HEK293 (cell line): ENCODE measurements around the gene IZUMO3.

ENCODE experiments used
- CTCF ChIA-PET: fragments of 350-600 bp; formaldehyde crosslinking; extraction: SDS; loops from one replicate; lab custom pipeline; 2021; ENCODE audit warnings: antibody characterized with exemption; lab: Yijun Ruan, JAX
- POLR2A ChIA-PET: fragments of 300-600 bp; formaldehyde crosslinking; extraction: SDS; loops from one replicate; lab custom pipeline; 2020; ENCODE audit warnings: antibody characterized with exemption, inconsistent platforms; lab: Yijun Ruan, JAX
- H3K27ac ChIP-seq: fragments of 200-500 bp; sonication (Bioruptor generic); 2 replicates; pipeline ENCODE4 v1.5.1; 2014; ENCODE audit warnings: low read depth, low read length, control low read depth, inconsistent platforms; ENCODE audit errors: extremely low read depth
- H3K36me3 ChIP-seq, 2 experiments: fragments of 200-500 bp in 1 of 2; sonication (Bioruptor generic) in 1 of 2; 1 replicate in 1 of 2; 2 replicates in 1 of 2; pipeline ENCODE4 v1.5.1; 2014 to 2017; ENCODE audit warnings: inconsistent platforms in 2 of 2, low read length in 2 of 2; ENCODE audit not compliant: control insufficient read depth in 2 of 2, insufficient read depth in 1 of 2
- H3K4me1 ChIP-seq: fragments of 200-500 bp; sonication (Bioruptor generic); 2 replicates; pipeline ENCODE4 v1.5.1; 2014; ENCODE audit warnings: mild to moderate bottlenecking, low read length, inconsistent platforms; ENCODE audit not compliant: control insufficient read depth, insufficient read depth
- H3K4me3 ChIP-seq: 2 replicates; pipeline ENCODE4 v1.5.1; 2011; ENCODE audit warnings: low read depth, mild to moderate bottlenecking, control low read depth, low read length, moderate library complexity
- H3K9me3 ChIP-seq: fragments of 200-500 bp; sonication (Bioruptor generic); 2 replicates; pipeline ENCODE4 v1.5.1; 2014; ENCODE audit warnings: low read depth, low read length, inconsistent platforms; ENCODE audit not compliant: control insufficient read depth, insufficient read depth
- BCL11B ChIP-seq: fragments of 450-650 bp; formaldehyde crosslinking; IDR thresholded peaks from 2 replicates; pipeline ENCODE4 v1.5.1; 2016; ENCODE audit warnings: low read depth, missing biosample characterization, missing genetic modification characterization
- ELK4 ChIP-seq: IDR thresholded peaks from 2 replicates; pipeline ENCODE4 v1.6.1; 2011; ENCODE audit warnings: mild to moderate bottlenecking, low read depth, low read length, borderline replicate concordance
- INSM2 ChIP-seq: fragments of 450-650 bp; formaldehyde crosslinking; IDR thresholded peaks from 2 replicates; pipeline ENCODE4 v1.5.1; 2016; ENCODE audit warnings: missing biosample characterization, missing genetic modification characterization
- KLF7 ChIP-seq: fragments of 450-650 bp; formaldehyde crosslinking; IDR thresholded peaks from 2 replicates; pipeline ENCODE4 v1.5.1; 2016; ENCODE audit warnings: missing biosample characterization, missing genetic modification characterization, borderline replicate concordance
- KLF8 ChIP-seq: fragments of 450-650 bp; formaldehyde crosslinking; IDR thresholded peaks from 2 replicates; pipeline ENCODE4 v1.5.1; 2016; ENCODE audit warnings: missing biosample characterization, missing genetic modification characterization
- ZBTB10 ChIP-seq: fragments of 450-650 bp; formaldehyde crosslinking; IDR thresholded peaks from 2 replicates; pipeline ENCODE4 v1.5.1; 2016; ENCODE audit warnings: missing biosample characterization, missing genetic modification characterization
- ZFP69B ChIP-seq: fragments of 450-650 bp; formaldehyde crosslinking; IDR thresholded peaks from 2 replicates; pipeline ENCODE4 v1.5.1; 2016; ENCODE audit warnings: missing biosample characterization, missing genetic modification characterization
- ZNF211 ChIP-seq: fragments of 450-650 bp; formaldehyde crosslinking; IDR thresholded peaks from 2 replicates; pipeline ENCODE4 v1.5.1; 2016; ENCODE audit warnings: low read depth, missing biosample characterization, missing genetic modification characterization
- ZNF223 ChIP-seq: fragments of 450-650 bp; formaldehyde crosslinking; IDR thresholded peaks from 2 replicates; pipeline ENCODE4 v1.5.1; 2016; ENCODE audit warnings: missing biosample characterization, missing genetic modification characterization
- ZNF302 ChIP-seq: fragments of 450-650 bp; formaldehyde crosslinking; IDR thresholded peaks from 2 replicates; pipeline ENCODE4 v1.5.1; 2016; ENCODE audit warnings: missing biosample characterization, missing genetic modification characterization, low read depth
- ZNF354C ChIP-seq: fragments of 450-650 bp; formaldehyde crosslinking; IDR thresholded peaks from 2 replicates; pipeline ENCODE4 v1.5.1; 2016; ENCODE audit warnings: missing biosample characterization, missing genetic modification characterization, low read depth, borderline replicate concordance
- ZNF521 ChIP-seq: fragments of 450-650 bp; formaldehyde crosslinking; IDR thresholded peaks from 2 replicates; pipeline ENCODE4 v1.5.1; 2017; ENCODE audit warnings: missing biosample characterization, mild to moderate bottlenecking, missing genetic modification characterization
- ZNF624 ChIP-seq: fragments of 450-650 bp; formaldehyde crosslinking; IDR thresholded peaks from 2 replicates; pipeline ENCODE4 v1.5.1; 2017; ENCODE audit warnings: missing biosample characterization, missing genetic modification characterization
- ZNF664 ChIP-seq: fragments of 450-650 bp; formaldehyde crosslinking; IDR thresholded peaks from 2 replicates; pipeline ENCODE4 v1.5.1; 2016; ENCODE audit warnings: missing biosample characterization, missing genetic modification characterization
- ZNF692 ChIP-seq: fragments of 450-650 bp; formaldehyde crosslinking; IDR thresholded peaks from 2 replicates; pipeline ENCODE4 v1.5.1; 2016; ENCODE audit warnings: missing biosample characterization, missing genetic modification characterization
- ZNF707 ChIP-seq: fragments of 450-650 bp; formaldehyde crosslinking; IDR thresholded peaks from 2 replicates; pipeline ENCODE4 v1.5.1; 2016; ENCODE audit warnings: missing biosample characterization, missing genetic modification characterization
- ZNF76 ChIP-seq: fragments of 450-650 bp; formaldehyde crosslinking; IDR thresholded peaks from 2 replicates; pipeline ENCODE4; 2016; ENCODE audit warnings: low read depth, missing biosample characterization, missing genetic modification characterization, borderline replicate concordance
- ZNF776 ChIP-seq: fragments of 450-650 bp; formaldehyde crosslinking; IDR thresholded peaks from 2 replicates; pipeline ENCODE4 v1.5.0; 2017; ENCODE audit warnings: missing biosample characterization, missing genetic modification characterization, borderline replicate concordance
- ZNF837 ChIP-seq: fragments of 450-650 bp; formaldehyde crosslinking; IDR thresholded peaks from 2 replicates; pipeline ENCODE4 v1.5.1; 2016; ENCODE audit warnings: missing biosample characterization, missing genetic modification characterization
- ZSCAN30 ChIP-seq: fragments of 450-650 bp; IDR thresholded peaks from 2 replicates; pipeline ENCODE4 v1.5.1; 2018; ENCODE audit warnings: missing biosample characterization, mild to moderate bottlenecking, missing genetic modification characterization, moderate library complexity
- ZSCAN4 ChIP-seq: fragments of 450-650 bp; formaldehyde crosslinking; IDR thresholded peaks from 2 replicates; pipeline ENCODE4 v1.5.1; 2017; ENCODE audit warnings: missing biosample characterization, missing genetic modification characterization

IZUMO3 gene

GRCh38 chr9:24545847-24546522, at the start of gene IZUMO3:
Gene IZUMO3, minus strand, starts transcription at chr9:24545897. Its CDS starts 248 bp downstream, at chr9:24545649.
- no peak for TF ChIP-seq ELK4
- ChIA-PET POLR2A (no interaction called here), CTCF (no interaction called here)
- no peak within 1 kb of the TSS for H3K27ac ChIP-seq
- no peaks in the 10 kb centered on the region for H3K36me3 ChIP-seq
- no peaks in the 10 kb centered on the region for H3K9me3 ChIP-seq
- no peaks in the 10 kb centered on the region for H3K4me1 ChIP-seq
- no peak within 1 kb of the TSS for H3K4me3 ChIP-seq

GRCh38 chr9:24594234-24594850, 48.6 kb upstream of the IZUMO3 start:
- no peak overlapping the region for H3K4me3 ChIP-seq
- H3K4me1 ChIP-seq, result no peaks in the 10 kb centered on the region
- H3K27ac ChIP-seq, result no peak overlapping the region
- CTCF ChIA-PET, result no interaction called here
- TF ChIP-seq KLF8 (tag by site-specific recombination) (no peak), ZNF354C (no peak), ZNF837 (tag by site-specific recombination) (no peak), ZNF707 (tag by site-specific recombination) (no peak)
- TF ChIP-seq, all 188 proteins: peak for 0
- H3K9me3 ChIP-seq, result no peaks in the 10 kb centered on the region
- no peaks in the 10 kb centered on the region for H3K36me3 ChIP-seq
- POLR2A ChIA-PET, result no interaction called here

- ChIA-PET CTCF (no interaction called here), POLR2A (no interaction called here)
- Histone ChIP-seq H3K4me1 (no peaks in the 10 kb centered on the region), H3K4me3 (no peak overlapping the region), H3K27ac (no peak overlapping the region), H3K36me3 (no peaks in the 10 kb centered on the region), H3K9me3 (no peaks in the 10 kb centered on the region)
- TF ChIP-seq ZNF302 (no peak), ZSCAN4 (tag by site-specific recombination) (no peak), ZBTB10 (tag by site-specific recombination) (no peak), ZNF664 (no peak), ZNF624 (tag by site-specific recombination) (no peak), ZNF354C (no peak), KLF7 (tag by site-specific recombination) (no peak), ZNF211 (tag by site-specific recombination) (no peak), BCL11B (tag by site-specific recombination) (no peak), ZSCAN30 (tag by site-specific recombination) (no peak), ZNF692 (tag by site-specific recombination) (no peak), ZNF76 (tag by site-specific recombination) (no peak), INSM2 (no peak), ZNF521 (tag by site-specific recombination) (no peak), ZNF776 (tag by site-specific recombination) (no peak), ELK4 (no peak), ZFP69B (tag by site-specific recombination) (no peak), ZNF223 (tag by site-specific recombination) (no peak)
These were observed 44.7 kb upstream of the IZUMO3 start for GRCh38 chr9:24590432-24590831.
